ENCODE data around the gene HOXD8.

- TF ChIP-seq CTCF (IDR thresholded peaks at IDR 0.05; ENCODE audit: insufficient read depth, low read length, poor library complexity, severe bottlenecking) (no peak), EZH2phosphoT487 (conservative IDR thresholded peaks at IDR 0.05; ENCODE audit: low read length) (no peak)
These were observed 18.4 kb downstream of the HOXD8 start for GRCh38 chr2:176147800-176148496.
